BLaER1 (cell line): ENCODE data around the gene TXLNG.
"Not testable (repeated sequence)": the region's sequence is repeated elsewhere in the genome, so short reads cannot be mapped to it uniquely, and the experiment has no call there.

ENCODE experiments used
- H3K27ac ChIP-seq: shearing (Covaris generic); formaldehyde crosslinking; 2 replicates; pipeline ENCODE4 v1.8.1; 2022
- H3K27me3 ChIP-seq: shearing (Covaris generic); formaldehyde crosslinking; 2 replicates; pipeline ENCODE4 v1.8.1; 2022
- H3K36me3 ChIP-seq: shearing (Covaris generic); formaldehyde crosslinking; 2 replicates; pipeline ENCODE4 v1.8.1; 2022
- H3K4me1 ChIP-seq: shearing (Covaris generic); formaldehyde crosslinking; 2 replicates; pipeline ENCODE4 v1.8.1; 2022
- H3K4me2 ChIP-seq: shearing (Covaris generic); formaldehyde crosslinking; 2 replicates; pipeline ENCODE4 v1.8.1; 2022
- H3K4me3 ChIP-seq: shearing (Covaris generic); formaldehyde crosslinking; 2 replicates; pipeline ENCODE4 v1.8.1; 2022
- H3K9ac ChIP-seq: shearing (Covaris generic); formaldehyde crosslinking; 2 replicates; pipeline ENCODE4 v1.8.1; 2022
- H3K9me3 ChIP-seq: shearing (Covaris generic); formaldehyde crosslinking; 2 replicates; pipeline ENCODE4 v1.8.1; 2022
- H4K20me1 ChIP-seq: shearing (Covaris generic); formaldehyde crosslinking; 2 replicates; pipeline ENCODE4 v1.8.1; 2022
- Cebpa-rat ChIP-seq: shearing (Covaris generic); IDR thresholded peaks from 2 replicates; pipeline ENCODE4 v1.8.1; 2022

The TXLNG gene

GRCh38 chrX:16762579-16762978 is 23.7 kb upstream of the TXLNG start:
- Histone ChIP-seq H3K4me2 (no peak overlapping the region), H3K9ac (no peak overlapping the region), H3K27me3 (peaks cover 32% of the 10 kb centered on the region), H3K27ac (no peak overlapping the region), H3K4me3 (no peak overlapping the region), H3K4me1 (no peaks in the 10 kb centered on the region), H3K36me3 (peaks cover 22% of the 10 kb centered on the region), H3K9me3 (no peaks in the 10 kb centered on the region), H4K20me1 (no peaks in the 10 kb centered on the region; the same call in 1 of the 2 replicates)
- no peak for TF ChIP-seq Cebpa-rat

DNA sequence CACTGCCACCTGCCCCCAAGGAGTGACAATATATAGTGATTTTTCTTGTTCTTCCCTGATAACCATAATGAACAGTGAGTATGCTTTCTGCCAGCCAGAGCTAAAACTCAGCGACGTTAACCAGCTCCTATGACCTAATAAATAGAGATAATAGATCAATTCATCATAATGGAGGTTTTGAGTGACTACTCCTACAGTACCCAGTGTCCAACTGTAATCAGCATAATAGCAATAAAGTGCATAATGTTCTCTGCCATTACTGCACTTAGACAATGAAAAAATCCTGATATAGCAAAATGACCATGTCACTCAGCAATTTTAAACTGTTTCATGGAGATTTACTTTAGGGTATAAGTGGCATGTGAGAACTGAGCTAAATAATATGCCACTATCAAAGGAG is 20.7 kb upstream of the TXLNG start:
- H3K9ac ChIP-seq = no peak overlapping the region
- 0 out of 2 replicates have a peak, but pooled peaks cover 5% of the 10 kb centered on the region for H3K36me3 ChIP-seq
- H3K4me3 ChIP-seq = no peak overlapping the region
- H3K9me3 ChIP-seq = peaks cover 5% of the 10 kb centered on the region; the same call in 1 of the 2 replicates
- no peak for TF ChIP-seq Cebpa-rat
- no peak overlapping the region for H3K27ac ChIP-seq
- peaks cover 21% of the 10 kb centered on the region for H3K27me3 ChIP-seq
- H3K4me2 ChIP-seq = no peak overlapping the region
- no peaks in the 10 kb centered on the region; the same call in 1 of the 2 replicates for H4K20me1 ChIP-seq
- no peaks in the 10 kb centered on the region for H3K4me1 ChIP-seq

- Histone ChIP-seq H3K9me3 (peaks cover 5% of the 10 kb centered on the region; the same call in 1 of the 2 replicates), H4K20me1 (no peaks in the 10 kb centered on the region), H3K36me3 (no peaks in the 10 kb centered on the region), H3K27me3 (no peaks in the 10 kb centered on the region), H3K9ac (no peak overlapping the region), H3K4me1 (no peaks in the 10 kb centered on the region), H3K27ac (no peak overlapping the region), H3K4me3 (no peak overlapping the region), H3K4me2 (no peak overlapping the region)
- no peak for TF ChIP-seq Cebpa-rat
Measured at GRCh38 chrX:16770970-16771482, 15.2 kb upstream of the TXLNG start.

GRCh38 chrX:16771483-16772398 is 14.5 kb upstream of the TXLNG start:
- H3K9ac ChIP-seq = no peak overlapping the region
- no peaks in the 10 kb centered on the region for H4K20me1 ChIP-seq
- H3K9me3 ChIP-seq = peaks cover 5% of the 10 kb centered on the region; the same call in 1 of the 2 replicates
- no peak overlapping the region for H3K4me3 ChIP-seq
- H3K27me3 ChIP-seq = no peaks in the 10 kb centered on the region
- H3K36me3 ChIP-seq = no peaks in the 10 kb centered on the region
- no peak overlapping the region for H3K27ac ChIP-seq
- TF ChIP-seq Cebpa-rat = no peak
- no peak overlapping the region for H3K4me2 ChIP-seq
- H3K4me1 ChIP-seq = no peaks in the 10 kb centered on the region

DNA sequence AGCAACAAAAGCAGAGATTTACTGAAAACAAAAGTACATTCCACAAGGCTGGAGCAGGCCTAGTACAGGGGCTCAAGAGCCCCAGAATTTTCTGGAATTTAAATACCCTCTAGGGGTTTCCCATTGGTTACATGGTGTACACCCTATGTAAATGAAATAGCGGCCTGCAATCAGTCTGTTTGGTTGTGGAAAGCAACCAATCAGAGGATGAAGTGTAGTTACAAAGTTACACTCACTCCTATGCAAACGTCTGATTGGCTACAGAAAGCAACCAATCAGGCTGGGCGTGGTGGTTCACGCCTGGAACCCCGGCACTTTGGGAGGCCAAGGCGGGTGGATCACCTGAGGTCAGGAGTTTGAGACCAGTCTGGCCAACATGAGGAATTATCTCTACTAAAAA is 13.8 kb upstream of the TXLNG start:
- no peaks in the 10 kb centered on the region for H3K4me1 ChIP-seq
- H3K9me3 ChIP-seq = peaks cover 5% of the 10 kb centered on the region; the same call in 1 of the 2 replicates
- no peak overlapping the region for H3K9ac ChIP-seq
- H3K4me2 ChIP-seq = no peak overlapping the region
- H4K20me1 ChIP-seq = no peaks in the 10 kb centered on the region
- TF ChIP-seq Cebpa-rat = no peak
- no peak overlapping the region for H3K27ac ChIP-seq
- no peaks in the 10 kb centered on the region for H3K36me3 ChIP-seq
- no peaks in the 10 kb centered on the region for H3K27me3 ChIP-seq
- no peak overlapping the region for H3K4me3 ChIP-seq

GRCh38 chrX:16774746-16775145 is 11.5 kb upstream of the TXLNG start:
- Histone ChIP-seq H3K9ac (no peak overlapping the region), H3K4me2 (no peak overlapping the region), H3K27ac (no peak overlapping the region), H3K4me1 (no peaks in the 10 kb centered on the region), H3K4me3 (no peak overlapping the region), H3K27me3 (no peaks in the 10 kb centered on the region), H3K9me3 (no peaks in the 10 kb centered on the region), H3K36me3 (no peaks in the 10 kb centered on the region), H4K20me1 (no peaks in the 10 kb centered on the region)
- TF ChIP-seq Cebpa-rat = no peak

DNA sequence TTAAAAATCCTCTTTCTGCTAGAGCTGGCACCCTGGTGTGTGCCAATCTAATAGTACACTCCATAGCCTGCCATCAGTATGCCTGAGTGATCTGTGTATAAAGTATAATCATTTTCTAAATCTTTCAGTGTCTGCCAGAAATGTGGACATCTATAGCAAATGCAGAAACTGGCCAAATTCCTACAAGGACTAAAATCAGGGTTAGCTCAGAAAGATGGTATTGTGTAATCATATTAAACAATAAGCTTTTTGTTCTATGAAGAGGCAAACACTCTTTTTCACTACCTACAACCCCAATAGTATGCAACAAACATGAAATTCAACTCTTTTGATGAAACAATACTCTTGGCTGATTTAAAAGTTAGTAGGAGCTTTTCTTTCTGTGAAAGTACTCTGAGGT is 7.7 kb upstream of the TXLNG start:
- no peak overlapping the region for H3K9ac ChIP-seq
- TF ChIP-seq Cebpa-rat = no peak
- no peaks in the 10 kb centered on the region for H3K9me3 ChIP-seq
- H4K20me1 ChIP-seq = no peaks in the 10 kb centered on the region
- no peak overlapping the region for H3K4me3 ChIP-seq
- H3K4me2 ChIP-seq = no peak overlapping the region
- H3K36me3 ChIP-seq = no peaks in the 10 kb centered on the region
- no peaks in the 10 kb centered on the region for H3K4me1 ChIP-seq
- H3K27me3 ChIP-seq = 0 out of 2 replicates have a peak, but pooled peaks cover 3% of the 10 kb centered on the region
- no peak overlapping the region for H3K27ac ChIP-seq

DNA sequence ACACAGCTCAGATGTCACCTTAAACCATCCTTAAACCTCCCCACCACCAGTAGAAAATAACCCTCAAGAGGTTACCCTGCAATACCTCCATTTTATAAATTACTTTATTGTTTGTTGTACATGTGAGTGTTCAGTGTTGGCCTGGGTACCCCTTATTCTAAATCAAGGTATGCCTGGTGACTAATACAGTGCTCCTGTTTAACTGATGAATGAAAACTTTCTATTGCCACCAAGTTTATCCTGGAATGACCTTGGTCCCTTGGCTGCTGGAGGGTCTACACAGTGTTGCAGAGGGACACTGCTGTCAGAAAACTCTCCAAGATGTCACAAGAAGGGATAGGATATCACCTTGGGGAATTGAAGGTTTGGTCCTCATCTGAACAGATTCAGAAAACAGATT is 7.3 kb upstream of the TXLNG start:
- no peaks in the 10 kb centered on the region for H4K20me1 ChIP-seq
- H3K9ac ChIP-seq = no peak overlapping the region
- H3K4me3 ChIP-seq = no peak overlapping the region
- no peak overlapping the region for H3K4me2 ChIP-seq
- no peaks in the 10 kb centered on the region for H3K4me1 ChIP-seq
- 0 out of 2 replicates have a peak, but pooled peaks cover 3% of the 10 kb centered on the region for H3K27me3 ChIP-seq
- no peak for TF ChIP-seq Cebpa-rat
- H3K27ac ChIP-seq = no peak overlapping the region
- no peaks in the 10 kb centered on the region for H3K36me3 ChIP-seq
- H3K9me3 ChIP-seq = no peaks in the 10 kb centered on the region

- H3K4me2 ChIP-seq, H3K4me1 ChIP-seq, H3K27me3 ChIP-seq, H3K27ac ChIP-seq, H3K36me3 ChIP-seq, H3K9me3 ChIP-seq, H4K20me1 ChIP-seq, H3K9ac ChIP-seq, H3K4me3 ChIP-seq: not testable (repeated sequence)
Measured at GRCh38 chrX:16779815-16780214, 6.5 kb upstream of the TXLNG start.

DNA sequence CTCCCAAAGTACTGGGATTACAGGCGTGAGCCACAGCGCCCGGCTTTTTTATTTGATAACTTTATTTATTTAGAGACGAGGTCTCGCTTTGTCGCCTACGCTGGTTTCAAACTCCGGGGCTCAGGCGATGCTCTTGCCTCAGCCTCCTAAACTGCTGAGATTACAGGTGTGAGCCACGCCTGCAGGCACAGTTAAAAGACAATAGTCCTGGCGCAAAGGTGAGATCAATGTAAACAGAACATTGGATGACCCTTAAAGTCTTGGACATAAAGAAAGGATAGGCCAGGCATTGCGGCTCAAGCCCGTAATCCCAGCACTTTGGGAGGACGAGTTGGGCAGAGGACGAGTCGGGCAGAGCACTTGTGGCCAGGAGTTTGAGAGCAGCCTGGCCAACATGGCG is 2.8 kb upstream of the TXLNG start:
- Histone ChIP-seq H4K20me1 (peaks cover 14% of the 10 kb centered on the region), H3K4me1 (peaks cover 21% of the 10 kb centered on the region), H3K4me2 (no peak overlapping the region), H3K4me3 (no peak overlapping the region), H3K27ac (no peak overlapping the region), H3K27me3 (peaks cover 14% of the 10 kb centered on the region), H3K9me3 (no peaks in the 10 kb centered on the region), H3K36me3 (no peaks in the 10 kb centered on the region), H3K9ac (no peak overlapping the region)
- TF ChIP-seq Cebpa-rat = no peak

- H3K4me3 ChIP-seq, H3K9me3 ChIP-seq, H3K36me3 ChIP-seq, H3K4me2 ChIP-seq, H3K27ac ChIP-seq, H3K9ac ChIP-seq: not testable (repeated sequence)
- Histone ChIP-seq H3K4me1 (peaks cover 25% of the 10 kb centered on the region), H4K20me1 (peaks cover 24% of the 10 kb centered on the region), H3K27me3 (peaks cover 14% of the 10 kb centered on the region)
Measured at GRCh38 chrX:16784440-16784839, 1.8 kb upstream of the TXLNG start.
